GM23248 (cell line): ENCODE measurements around the gene SERPINB5. TPM values are rescaled to one million over a fixed set of nuclear protein-coding genes. Genes with fewer than 3 reads are reported as not detected.

Experiments used
- DNase-seq: peaks from one replicate; pipeline ENCODE4 v3.0.0-alpha.2; 2015
- H2AFZ ChIP-seq: fragments of 200-600 bp; sonication (generic); 2 replicates; pipeline ENCODE4 v1.6.1; 2016; ENCODE audit warnings: antibody characterized with exemption
- H3F3A ChIP-seq: fragments of 200-600 bp; sonication (generic); 2 replicates; pipeline ENCODE4 v1.6.1; 2016; ENCODE audit warnings: mild to moderate bottlenecking, antibody characterized with exemption, mixed run types; ENCODE audit not compliant: insufficient read depth
- H3K27ac ChIP-seq: fragments of 200-600 bp; sonication (generic); 2 replicates; pipeline ENCODE4 v1.5.1; 2016; ENCODE audit warnings: mild to moderate bottlenecking
- H3K27me3 ChIP-seq: fragments of 200-600 bp; sonication (generic); replicated peaks from 2 replicates; pipeline ENCODE4 v1.6.1; 2016; ENCODE audit warnings: mild to moderate bottlenecking; ENCODE audit not compliant: insufficient read depth
- H3K36me3 ChIP-seq: fragments of 200-600 bp; sonication (generic); 2 replicates; pipeline ENCODE4 v1.6.1; 2016; ENCODE audit warnings: low read depth, mild to moderate bottlenecking
- H3K4me1 ChIP-seq: fragments of 200-600 bp; sonication (generic); 2 replicates; pipeline ENCODE4 v1.6.1; 2016; ENCODE audit warnings: mild to moderate bottlenecking; ENCODE audit not compliant: insufficient read depth
- H3K4me2 ChIP-seq: fragments of 200-600 bp; sonication (generic); one replicate; pipeline ENCODE4 v1.6.1; 2016; ENCODE audit warnings: mild to moderate bottlenecking; ENCODE audit not compliant: unreplicated experiment
- H3K4me3 ChIP-seq: fragments of 200-600 bp; sonication (generic); 2 replicates; pipeline ENCODE4 v1.5.1; 2016; ENCODE audit warnings: mild to moderate bottlenecking
- H3K79me2 ChIP-seq: fragments of 200-600 bp; sonication (generic); 2 replicates; pipeline ENCODE4 v1.6.1; 2016; ENCODE audit warnings: mild to moderate bottlenecking; ENCODE audit not compliant: insufficient read depth
- H3K9ac ChIP-seq: fragments of 200-600 bp; sonication (generic); 2 replicates; pipeline ENCODE4 v1.6.1; 2016; ENCODE audit warnings: mild to moderate bottlenecking
- H3K9me2 ChIP-seq: fragments of 200-600 bp; sonication (generic); 2 replicates; pipeline ENCODE4 v1.6.1; 2016; ENCODE audit warnings: mixed run types, mild to moderate bottlenecking, moderate library complexity; ENCODE audit not compliant: insufficient read depth
- H3K9me3 ChIP-seq: fragments of 200-600 bp; sonication (generic); one replicate; pipeline ENCODE4 v1.6.1; 2017; ENCODE audit warnings: low read depth
- H4K20me1 ChIP-seq: fragments of 200-600 bp; sonication (generic); 2 replicates; pipeline ENCODE4 v1.6.0; 2016; ENCODE audit not compliant: insufficient read depth
- EZH2 ChIP-seq: fragments of 200-600 bp; sonication (generic); IDR thresholded peaks from 2 replicates; pipeline ENCODE4 v1.6.1; 2018; ENCODE audit warnings: antibody characterized with exemption, mild to moderate bottlenecking; ENCODE audit not compliant: insufficient read depth, poor library complexity, severe bottlenecking
- EZH2phosphoT487 ChIP-seq: fragments of 200-600 bp; sonication (generic); IDR thresholded peaks from 2 replicates; pipeline ENCODE4 v1.6.1; 2018; ENCODE audit warnings: antibody characterized with exemption, moderate library complexity, mild to moderate bottlenecking, low read depth; ENCODE audit not compliant: insufficient read depth
- WGBS, 2 experiments: methylation state at CpG; one replicate each; pipeline ENCODE4 v1.1.6; 2015 to 2017; ENCODE audit warnings: low lambda C conversion rate in 2 of 2, low coverage in 1 of 2; ENCODE audit errors: missing lambda C conversion rate in 2 of 2; 5-methylcytosine and 5-hydroxymethylcytosine counted together
- in situ Hi-C: fragments of 300-500 bp; cut with MboI; formaldehyde crosslinking; loops from 2 replicates; pipeline ENCODE4 v1.15.0; 2020
- polyA plus RNA-seq: library from polyadenylated mRNA; unstranded; fragments of >200 nt; fragmentation: Nextera tagmentation; extraction: Ambion mirVana; gene quantifications from 2 replicates; pipeline ENCODE4 v1.2.1, GENCODE V29; 2016
- total RNA-seq: library from RNA; depleted of rRNA; stranded (reverse); fragments of >200 nt; shearing (Covaris generic); gene quantifications from 2 replicates; pipeline ENCODE4 v1.2.3, GENCODE V29; 2014

SERPINB5 gene
- total and polyA plus RNA-seq, 2 experiments from 2014 or later = not detected

GRCh38 chr18:63539904-63540510 is 63.2 kb downstream of the SERPINB5 start:
- Histone ChIP-seq H3K27me3 (no peaks in the 10 kb centered on the region), H3K4me3 (peak overlapping the region; percentile 3; the same call in 1 of the 2 replicates), H3K4me1 (peaks cover 17% of the 10 kb centered on the region), H3F3A (no peaks in the 10 kb centered on the region), H3K36me3 (no peaks in the 10 kb centered on the region), H3K27ac (no peak overlapping the region), H3K9ac (no peak overlapping the region), H3K9me2 (no peaks in the 10 kb centered on the region), H3K4me2 (peak overlapping the region; percentile 53), H4K20me1 (no peaks in the 10 kb centered on the region), H3K9me3 (no peaks in the 10 kb centered on the region), H3K79me2 (no peaks in the 10 kb centered on the region), H2AFZ (peak overlapping the region; percentile 18; the same call in 1 of the 2 replicates)
- in situ Hi-C loops = no loop called here
- 44 to 46% methylated on average over 3 of the region's 3 CpGs for WGBS, 2 experiments
- peak; percentile 47 for DNase-seq
- TF ChIP-seq EZH2 = no peak
- no peak for TF ChIP-seq EZH2phosphoT487

DNA sequence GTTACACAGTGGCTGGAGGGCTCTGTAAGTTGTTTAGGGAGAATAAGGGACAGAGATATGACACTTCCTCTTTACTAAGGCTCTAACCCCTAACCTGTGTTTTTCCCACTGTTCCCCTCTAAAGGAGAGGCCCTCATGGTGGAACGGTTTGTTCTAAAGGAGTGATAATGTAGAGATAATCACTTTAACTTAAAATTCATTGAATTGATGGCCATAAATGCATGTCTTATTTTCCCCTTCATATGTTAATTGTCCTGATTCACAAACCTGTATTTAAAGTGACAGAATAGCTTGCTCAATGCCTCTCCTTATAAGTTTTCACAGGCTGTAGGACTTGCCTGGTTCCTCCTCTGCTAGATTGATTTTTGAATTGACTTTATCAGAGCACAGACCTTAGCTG is 65.3 kb downstream of the SERPINB5 start, which contains the start of gene SERPINB12:
SERPINB12 (plus strand) TSS at position 301 of the 400 bp plus-strand sequence. CDS start 13,791 bp downstream, outside the sequence.
- H3K9me3 ChIP-seq = no peaks in the 10 kb centered on the region
- no peaks in the 10 kb centered on the region for H3K9me2 ChIP-seq
- H3K79me2 ChIP-seq = no peaks in the 10 kb centered on the region
- 38 to 41% methylated on average over 1 of the region's 1 CpG for WGBS, 2 experiments
- H3K4me2 ChIP-seq = no peak within 1 kb of the TSS
- no peak within 1 kb of the TSS for H2AFZ ChIP-seq
- no peaks in the 10 kb centered on the region for H3F3A ChIP-seq
- no peak for DNase-seq
- H4K20me1 ChIP-seq = no peaks in the 10 kb centered on the region
- no peaks in the 10 kb centered on the region for H3K36me3 ChIP-seq
- H3K4me1 ChIP-seq = peaks cover 23% of the 10 kb centered on the region
- H3K27ac ChIP-seq = no peak within 1 kb of the TSS
- H3K4me3 ChIP-seq = no peak within 1 kb of the TSS
- no peaks in the 10 kb centered on the region for H3K27me3 ChIP-seq
- in situ Hi-C loops = no loop called here
- TF ChIP-seq EZH2 = no peak
- no peak for TF ChIP-seq EZH2phosphoT487
- H3K9ac ChIP-seq = no peak within 1 kb of the TSS

DNA sequence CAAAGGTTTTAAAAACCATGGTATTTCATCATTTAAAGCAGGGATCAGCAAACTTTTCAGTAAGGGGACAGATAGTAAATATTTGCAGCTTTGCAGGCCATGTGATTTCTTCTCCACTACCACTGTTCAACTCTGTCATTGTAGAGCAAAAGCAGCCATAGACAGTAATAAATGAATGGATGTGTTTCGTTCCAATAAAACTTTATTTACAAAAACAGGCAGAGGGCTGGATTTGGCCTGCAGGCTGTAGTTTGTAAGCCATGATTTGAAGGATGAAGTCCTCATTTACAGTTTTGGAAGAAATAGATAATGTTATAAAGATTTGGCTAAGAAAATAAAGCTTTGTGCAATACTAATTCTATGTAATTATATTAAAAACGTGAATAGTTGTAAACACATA is 67.3 kb downstream of the SERPINB5 start:
- TF ChIP-seq EZH2phosphoT487 (no peak), EZH2 (no peak)
- Histone ChIP-seq H3K4me3 (no peak overlapping the region), H2AFZ (no peak overlapping the region), H3K27ac (no peak overlapping the region), H3K4me1 (peaks cover 23% of the 10 kb centered on the region), H4K20me1 (no peaks in the 10 kb centered on the region), H3K9me2 (no peaks in the 10 kb centered on the region), H3K79me2 (no peaks in the 10 kb centered on the region), H3K27me3 (no peaks in the 10 kb centered on the region), H3K9me3 (no peaks in the 10 kb centered on the region), H3K9ac (no peak overlapping the region), H3K36me3 (no peaks in the 10 kb centered on the region), H3F3A (no peaks in the 10 kb centered on the region), H3K4me2 (no peak overlapping the region)
- in situ Hi-C loops = no loop called here
- WGBS, 2 experiments = 43 to 44% methylated on average over 2 of the region's 2 CpGs
- no peak for DNase-seq

DNA sequence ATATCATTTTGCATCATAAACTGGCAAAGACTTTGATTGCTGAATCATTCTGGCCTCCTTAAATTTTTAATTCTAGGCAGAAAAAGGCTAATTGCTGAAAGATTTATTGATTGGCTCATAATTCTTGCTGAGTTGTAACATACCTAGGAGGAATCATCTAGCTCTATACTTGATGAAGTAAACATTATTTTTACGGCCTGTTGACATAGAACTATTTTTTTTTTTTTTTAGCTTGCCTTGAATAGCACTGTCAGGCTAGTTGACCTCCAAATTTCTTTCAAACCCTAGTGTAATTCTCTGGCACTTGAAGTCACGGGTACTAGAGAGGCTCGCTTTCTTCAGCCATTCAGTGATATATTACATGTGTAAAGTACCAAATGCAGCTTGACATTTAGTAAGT is 68.2 kb downstream of the SERPINB5 start:
- H3K9ac ChIP-seq = no peak overlapping the region
- 19 to 31% methylated on average over 3 of the region's 3 CpGs for WGBS, 2 experiments
- H3K79me2 ChIP-seq = no peaks in the 10 kb centered on the region
- H3K9me2 ChIP-seq = no peaks in the 10 kb centered on the region
- no peak overlapping the region for H3K4me3 ChIP-seq
- no peaks in the 10 kb centered on the region for H3F3A ChIP-seq
- peak overlapping the region; percentile 29; the same call in 1 of the 2 replicates for H2AFZ ChIP-seq
- H4K20me1 ChIP-seq = no peaks in the 10 kb centered on the region
- TF ChIP-seq EZH2phosphoT487 (no peak), EZH2 (no peak)
- H3K27ac ChIP-seq = no peak overlapping the region
- H3K36me3 ChIP-seq = no peaks in the 10 kb centered on the region
- no peaks in the 10 kb centered on the region for H3K27me3 ChIP-seq
- peak; percentile 9 for DNase-seq
- H3K4me1 ChIP-seq = peaks cover 17% of the 10 kb centered on the region
- no peaks in the 10 kb centered on the region for H3K9me3 ChIP-seq
- in situ Hi-C loops = no loop called here
- no peak overlapping the region for H3K4me2 ChIP-seq

- Histone ChIP-seq H3K9ac (no peak overlapping the region), H2AFZ (no peak overlapping the region), H3K4me1 (peaks cover 30% of the 10 kb centered on the region), H3K4me2 (no peak overlapping the region), H3K4me3 (no peak overlapping the region), H3F3A (peaks cover 34% of the 10 kb centered on the region), H3K9me3 (no peaks in the 10 kb centered on the region), H3K36me3 (no peaks in the 10 kb centered on the region), H3K9me2 (no peaks in the 10 kb centered on the region), H3K27me3 (no peaks in the 10 kb centered on the region), H3K79me2 (no peaks in the 10 kb centered on the region), H3K27ac (no peak overlapping the region), H4K20me1 (no peaks in the 10 kb centered on the region)
- 80% methylated on average over 1 of the region's 1 CpG for WGBS, 2 experiments
- TF ChIP-seq EZH2 (no peak), EZH2phosphoT487 (no peak)
- DNase-seq = no peak
- in situ Hi-C loops = no loop called here
Observed at GRCh38 chr18:63550068-63550467, 73.3 kb downstream of the SERPINB5 start.
